ENCODE data around the gene INSR.
A peak's percentile ranks its signal among the peaks of the same experiment; 100 is the strongest.

INSR gene

DNA sequence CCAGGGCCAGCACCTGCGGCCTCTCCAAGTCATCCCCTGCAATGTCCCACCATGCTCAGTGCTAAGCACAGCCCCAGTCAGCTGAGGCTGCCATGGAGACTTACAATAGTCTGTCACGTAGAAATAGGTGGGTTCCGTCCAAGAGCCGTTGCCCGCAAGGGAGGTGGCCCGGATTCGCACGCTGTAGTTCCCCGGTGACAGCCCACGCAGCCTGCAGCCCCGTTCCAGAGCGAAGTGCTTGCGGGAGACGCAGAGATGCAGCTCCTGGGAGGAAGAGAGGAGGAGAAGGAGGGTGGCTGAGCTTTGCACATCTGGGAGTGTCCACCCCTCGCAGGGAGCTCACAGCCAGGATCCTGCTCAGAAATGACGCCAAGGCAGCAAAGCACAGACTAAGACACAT, 162.2 kb downstream of the INSR start:
- DNase-seq: no peak

DNA sequence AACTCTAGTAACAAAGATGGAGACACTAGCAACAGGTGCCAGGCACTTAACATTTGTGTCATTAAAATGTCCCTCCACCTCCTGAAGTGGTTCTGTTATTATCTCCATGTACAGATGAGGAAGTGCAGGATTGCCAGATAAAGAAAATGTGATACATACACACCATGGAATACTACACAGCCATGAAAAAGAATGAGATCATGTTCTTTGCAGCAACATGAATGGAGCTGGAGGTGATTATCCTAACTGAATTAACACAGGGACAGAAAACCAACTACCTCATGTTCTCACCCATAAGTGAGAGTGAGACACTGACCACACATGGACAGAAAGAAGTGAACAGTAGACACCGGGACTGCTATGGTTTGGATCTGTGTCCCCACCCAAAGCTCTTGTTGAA, 164.2 kb downstream of the INSR start:
- DNase-seq: no peak

DNA sequence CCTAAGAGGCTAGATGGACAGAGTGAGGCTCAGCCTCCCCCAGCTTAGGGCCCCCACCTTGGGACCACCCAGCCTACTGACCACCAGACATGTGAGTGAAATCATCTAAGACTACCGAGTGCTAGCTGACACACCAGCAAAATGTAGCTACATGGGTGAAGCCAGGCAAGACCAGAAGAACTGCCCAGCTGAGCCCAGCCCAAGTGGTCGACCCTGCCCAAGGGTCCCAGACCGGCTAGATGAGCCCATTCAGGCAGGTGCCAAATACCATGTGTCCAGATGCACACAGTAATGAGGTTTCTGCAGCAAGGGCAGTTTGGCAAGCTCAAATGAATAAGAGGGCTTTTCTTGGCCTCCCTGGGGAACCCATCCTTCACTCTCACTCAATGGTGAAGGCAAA, 168.1 kb downstream of the INSR start:
- DNase-seq: no peak

DNA sequence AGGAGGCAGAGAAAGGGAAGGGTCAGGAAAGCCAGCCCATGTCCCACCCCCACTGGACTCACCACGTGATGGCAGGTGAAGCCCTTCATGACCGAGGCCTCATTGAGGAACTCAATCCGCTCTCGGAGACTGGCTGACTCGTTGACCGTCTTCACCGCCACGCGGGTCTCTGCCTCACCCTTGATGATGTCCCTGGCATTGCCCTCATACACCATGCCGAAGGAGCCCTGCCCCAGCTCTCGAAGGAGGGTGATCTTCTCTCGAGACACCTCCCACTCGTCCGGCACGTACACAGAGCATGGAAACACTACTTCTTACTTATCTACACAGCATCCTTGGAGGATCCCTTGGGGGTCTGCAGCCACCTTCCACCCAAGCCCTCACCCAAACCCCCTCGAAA, 169.0 kb downstream of the INSR start:
- DNase-seq: no peak

DNA sequence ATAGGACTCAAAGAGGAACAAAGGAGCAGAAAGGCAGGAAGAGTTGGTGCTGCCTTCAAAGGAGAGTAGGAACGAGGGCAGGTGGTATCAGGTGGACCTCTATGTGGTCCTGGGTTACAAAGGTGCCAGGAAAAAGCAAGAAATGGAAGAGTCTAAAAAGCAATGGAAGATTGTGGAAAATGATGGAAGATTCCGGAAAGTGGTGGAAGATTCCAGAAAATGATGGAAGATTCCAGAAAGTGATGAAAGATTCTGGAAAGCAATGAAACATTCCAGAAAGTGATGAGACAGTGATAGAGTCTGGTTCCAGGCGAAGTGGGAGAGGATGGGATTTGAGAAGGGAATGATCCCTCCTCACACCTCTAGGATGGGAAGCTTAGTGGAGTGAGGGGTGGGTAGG, 169.4 kb downstream of the INSR start:
- no peak for DNase-seq

DNA sequence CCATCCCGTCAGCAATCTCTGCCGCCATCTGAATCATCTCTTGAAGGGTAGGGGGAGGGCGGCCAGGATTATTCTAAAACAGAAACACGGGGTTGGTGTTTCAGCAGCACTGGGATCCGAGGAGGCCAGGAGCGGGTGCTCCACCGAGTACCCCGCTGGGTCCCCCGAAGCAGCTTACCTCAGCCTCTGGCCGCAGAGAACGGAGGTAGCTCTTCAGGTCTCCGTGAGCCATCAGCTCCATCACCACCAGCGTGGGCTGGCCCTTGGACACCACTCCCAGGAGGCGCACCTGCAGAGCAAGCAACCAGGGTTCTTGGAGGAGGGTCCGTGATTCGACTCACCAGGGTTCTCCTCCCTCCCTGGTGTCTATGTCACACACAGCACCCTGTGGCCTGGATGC, 171.5 kb downstream of the INSR start:
- DNase-seq: no peak

DNA sequence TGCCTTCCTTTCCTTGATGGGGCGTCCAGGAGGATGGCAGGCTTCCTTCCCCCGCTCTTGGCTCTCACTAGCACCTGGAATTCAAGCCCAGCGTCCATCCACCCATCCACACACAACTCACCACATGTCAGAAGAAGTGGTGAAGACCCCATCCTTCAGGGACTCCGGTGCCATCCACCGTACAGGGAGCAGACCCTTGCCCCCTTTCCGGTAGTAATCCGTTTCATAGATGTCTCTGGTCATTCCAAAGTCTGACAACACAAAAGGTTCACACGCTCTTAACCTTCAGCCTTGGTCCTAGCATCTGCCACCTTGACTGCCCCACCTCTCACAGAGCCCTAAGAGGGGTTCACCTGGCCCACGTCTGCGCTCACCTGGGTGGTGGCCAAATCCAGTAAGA, 173.7 kb downstream of the INSR start:
- DNase-seq: no peak

DNA sequence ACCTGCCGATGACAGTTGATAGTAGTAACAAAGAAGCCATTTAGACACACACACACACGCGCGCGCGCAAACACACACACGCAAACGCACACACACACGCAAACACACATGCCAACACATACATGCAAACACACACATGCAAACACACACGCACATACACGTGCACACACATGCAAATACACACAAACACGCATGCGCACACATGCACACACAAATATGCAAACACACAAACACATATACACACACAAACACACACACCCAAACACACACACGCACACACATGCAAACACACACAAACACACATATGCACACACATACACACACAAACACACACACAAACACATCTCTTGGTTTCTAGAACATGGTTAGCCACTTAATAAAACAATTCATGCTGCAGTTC, 174.6 kb downstream of the INSR start:
- DNase-seq: no peak

DNA sequence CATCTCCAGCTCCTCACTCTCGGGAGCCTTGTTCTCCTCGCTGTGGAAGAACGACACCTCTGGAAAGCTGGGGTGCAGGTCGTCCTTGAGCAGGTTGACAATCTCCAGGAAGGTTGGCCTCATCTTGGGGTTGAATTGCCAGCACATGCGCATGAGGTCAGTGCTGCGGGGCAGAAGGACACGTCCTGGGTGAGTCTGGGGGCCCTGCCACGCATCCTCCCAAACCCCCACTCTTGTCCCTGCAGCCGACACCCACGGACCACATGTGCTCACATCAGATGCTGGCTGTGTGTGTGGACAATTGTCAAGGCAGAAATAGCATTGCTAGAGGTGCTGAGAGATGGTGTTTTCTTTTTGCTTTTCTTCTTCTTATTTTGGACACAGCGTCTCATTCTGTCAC, 177.0 kb downstream of the INSR start:
- no peak for DNase-seq

DNA sequence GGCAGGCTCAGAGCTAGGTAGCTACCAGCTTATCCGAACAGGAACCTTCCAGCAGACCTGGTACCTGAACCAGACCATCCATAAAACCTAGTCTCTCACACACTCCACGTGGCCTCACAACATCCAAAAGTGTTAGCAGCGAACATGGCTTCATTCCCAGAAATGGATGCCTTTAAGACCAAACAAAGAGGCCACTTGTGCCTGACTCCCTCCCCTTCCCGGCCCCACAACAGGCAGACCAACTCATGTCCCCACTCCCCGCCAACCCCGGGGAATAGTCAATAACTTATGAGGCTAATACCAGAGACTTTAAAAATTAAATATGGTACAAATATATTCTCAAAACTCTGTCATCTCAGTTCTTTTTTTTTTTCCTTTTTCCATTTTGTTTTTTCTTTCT, 178.5 kb downstream of the INSR start:
- no peak for DNase-seq

DNA sequence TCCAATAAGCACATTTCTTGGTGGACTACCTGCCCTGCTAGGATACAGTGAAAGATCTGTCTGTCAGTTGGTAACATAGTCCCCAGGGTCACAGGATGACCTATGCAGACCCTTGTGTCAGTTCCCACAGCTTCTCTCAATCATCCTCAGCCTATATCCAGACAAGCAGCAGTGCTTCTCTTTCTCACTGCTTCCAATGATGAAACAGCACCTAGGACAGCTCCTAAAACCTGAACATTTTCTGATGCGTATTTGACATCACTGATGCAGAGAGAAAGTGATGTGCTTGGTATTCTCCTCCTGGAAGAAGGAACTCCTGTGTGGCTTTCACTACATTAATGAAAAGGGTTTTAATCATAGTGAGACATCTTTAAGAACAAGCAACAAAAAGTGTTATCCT, 181.0 kb downstream of the INSR start:
- no peak for DNase-seq

DNA sequence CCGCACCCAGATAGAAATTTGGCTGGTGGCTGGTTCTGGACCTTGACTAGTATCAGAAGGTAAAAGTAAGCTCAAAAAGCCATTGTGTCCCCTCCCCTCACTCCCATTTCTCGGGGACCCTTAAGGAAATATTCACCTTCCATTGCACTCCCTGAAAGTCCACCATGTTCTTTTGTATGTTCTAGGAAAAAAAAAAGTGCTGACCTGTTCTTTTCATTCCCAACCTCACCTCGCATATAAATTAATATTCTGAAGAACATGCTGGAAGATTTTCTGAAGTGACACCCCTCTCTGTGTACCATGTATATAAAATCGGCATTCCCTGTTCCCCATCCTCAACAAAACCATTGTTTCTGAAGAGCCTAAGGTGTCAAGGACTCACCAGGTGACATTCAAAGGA, 181.5 kb downstream of the INSR start:
- no peak for DNase-seq

DNA sequence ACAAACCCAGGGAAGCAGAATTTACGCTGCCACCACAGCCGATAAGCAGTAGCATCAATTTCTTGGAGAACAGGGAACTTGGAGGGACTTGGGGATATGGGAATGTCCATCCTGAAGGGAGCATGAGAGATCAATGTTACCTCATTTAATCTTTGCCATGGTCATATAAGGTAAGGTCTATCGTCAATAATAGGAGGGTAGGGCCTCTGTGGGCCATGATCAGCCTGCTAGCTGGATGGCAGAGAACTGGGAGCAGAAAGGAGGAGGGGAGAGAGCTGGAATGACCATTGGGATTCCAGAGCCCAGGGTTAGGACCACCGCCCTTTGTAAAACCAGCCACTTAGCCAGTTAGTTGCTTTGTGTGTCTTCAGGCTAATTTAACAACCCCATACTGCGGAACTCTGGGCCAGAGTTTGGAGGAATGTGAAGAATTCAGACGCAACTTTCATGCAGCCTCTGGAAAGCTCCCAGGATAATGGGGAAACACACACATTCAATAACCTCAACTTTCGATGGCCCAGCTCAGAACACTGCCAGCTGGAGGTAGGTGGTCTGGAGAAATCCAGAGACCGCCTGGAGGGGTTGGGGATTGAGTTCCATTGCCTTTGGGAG, 184.4 kb downstream of the INSR start:
- DNase-seq: no peak

DNA sequence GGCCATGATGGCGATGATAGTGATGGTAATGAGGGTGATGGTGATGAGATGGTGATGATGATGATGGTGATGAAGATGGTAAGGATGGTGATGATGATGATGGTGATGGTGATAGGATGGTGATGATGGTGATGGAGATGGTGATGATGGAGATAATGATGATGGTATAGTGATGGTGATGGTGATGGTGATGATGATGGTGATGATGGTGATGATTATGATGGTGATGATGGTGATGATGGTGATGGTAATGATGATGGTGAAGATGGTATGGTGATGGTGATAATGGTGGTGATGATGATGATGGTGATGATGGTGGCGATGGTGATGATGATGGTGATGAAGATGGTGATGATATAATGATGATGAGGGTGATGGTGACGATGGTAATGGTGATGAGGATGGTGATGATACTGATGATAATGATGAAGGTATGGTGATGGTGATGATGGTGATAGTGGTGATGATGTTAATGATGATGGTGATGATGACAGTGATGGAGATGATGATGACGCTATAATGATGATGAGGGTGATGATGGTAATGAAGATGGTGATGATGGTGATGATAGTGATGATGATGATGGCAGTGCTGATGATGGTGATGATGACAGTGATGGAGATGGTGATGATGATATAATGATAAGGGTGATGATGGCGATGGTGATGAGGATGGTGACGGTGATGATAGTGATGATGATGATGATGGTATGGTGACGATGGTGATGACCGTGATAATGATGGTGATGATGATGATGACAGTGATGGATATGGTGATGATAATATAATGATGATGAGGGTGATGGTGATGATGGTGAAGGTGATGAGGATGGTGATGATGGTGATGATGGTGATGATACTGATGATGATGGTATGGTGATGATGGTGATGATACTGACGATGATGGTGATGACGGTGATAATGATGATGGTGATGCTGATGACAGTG, 187.2 kb downstream of the INSR start:
- DNase-seq: no peak

DNA sequence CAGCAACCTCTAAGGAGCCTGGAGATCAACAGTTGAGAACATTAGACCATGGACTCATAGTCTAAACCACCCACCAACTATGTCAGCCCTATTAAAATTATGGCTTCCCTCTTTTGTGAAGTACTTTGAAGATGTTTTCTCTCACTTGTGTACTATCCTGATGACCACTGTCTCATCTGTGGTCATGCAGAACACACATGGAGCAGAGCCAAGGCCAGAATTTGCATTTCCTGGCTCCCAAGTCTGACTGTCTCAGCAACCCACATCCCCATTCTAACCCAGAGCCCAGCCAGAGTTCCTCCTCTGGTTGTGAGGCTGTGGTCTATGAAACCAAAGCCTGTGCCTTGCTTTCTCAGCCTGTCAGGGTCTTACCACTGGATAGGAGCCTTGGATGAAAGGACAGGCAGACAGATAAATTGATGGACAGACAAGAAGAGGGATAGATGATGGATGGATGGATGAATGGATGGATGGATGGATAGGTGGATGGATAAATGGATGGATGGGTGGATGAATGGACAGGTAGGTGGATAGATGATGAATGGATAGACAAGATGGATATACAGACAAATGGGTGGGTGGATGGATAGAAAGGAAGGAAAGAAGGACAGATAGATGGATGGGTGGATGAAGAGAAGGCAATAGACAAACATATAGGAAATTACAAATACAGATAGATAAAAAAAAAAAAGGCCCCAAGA, 189.3 kb downstream of the INSR start:
- DNase-seq: no peak

DNA sequence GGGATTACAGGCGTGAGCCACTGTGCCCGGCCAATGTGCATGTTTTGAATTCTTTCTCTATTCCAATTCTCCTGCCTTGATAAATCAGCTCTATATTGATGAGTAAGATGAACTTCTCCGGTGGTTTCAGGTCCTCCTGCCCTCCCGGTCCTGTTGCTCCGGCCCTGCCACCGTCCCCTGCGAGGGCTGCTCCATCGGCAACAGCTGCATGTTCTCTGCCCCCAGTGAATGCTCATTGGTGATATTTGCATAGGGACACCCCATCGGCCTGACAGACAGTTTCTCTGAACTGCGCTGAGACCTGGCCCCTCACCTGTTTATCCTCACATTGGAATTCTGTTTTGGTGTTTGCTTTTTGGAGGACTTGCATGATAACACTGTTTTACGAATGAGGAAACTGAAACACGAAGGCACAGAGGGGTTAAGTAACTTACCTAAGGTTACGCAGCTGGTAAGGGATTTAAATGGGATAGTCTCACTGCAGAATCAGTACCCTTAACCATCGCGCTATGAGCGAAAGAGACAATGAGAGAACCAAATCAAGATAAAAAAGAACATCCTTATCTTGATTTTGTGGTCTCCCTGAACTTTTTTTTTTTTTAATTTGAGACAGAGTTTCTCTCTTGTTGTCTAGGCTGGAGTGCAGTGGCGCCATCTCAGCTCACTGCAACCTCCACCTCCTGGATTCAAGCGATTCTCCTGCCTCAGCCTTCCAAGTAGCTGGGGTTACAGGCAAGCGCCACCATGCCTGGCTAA, 192.5 kb downstream of the INSR start:
- no peak for DNase-seq

DNA sequence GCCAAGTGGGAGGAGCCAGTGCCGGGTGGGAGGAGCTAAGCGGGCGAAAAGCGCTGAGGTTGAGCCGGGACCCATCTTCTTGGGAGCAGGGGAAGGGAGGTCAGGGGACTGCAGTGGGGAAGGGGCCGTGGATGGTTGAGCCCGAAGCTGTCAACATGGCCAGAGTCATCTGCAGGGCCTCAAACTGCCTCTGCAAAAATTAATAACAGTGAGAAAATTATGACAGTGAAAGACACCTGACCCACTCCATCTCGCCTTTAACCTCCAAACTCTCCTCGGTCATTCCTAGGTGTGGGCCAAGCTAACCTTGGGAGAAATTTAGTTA, 194.7 kb downstream of the INSR start:
- DNase-seq: no peak

DNA sequence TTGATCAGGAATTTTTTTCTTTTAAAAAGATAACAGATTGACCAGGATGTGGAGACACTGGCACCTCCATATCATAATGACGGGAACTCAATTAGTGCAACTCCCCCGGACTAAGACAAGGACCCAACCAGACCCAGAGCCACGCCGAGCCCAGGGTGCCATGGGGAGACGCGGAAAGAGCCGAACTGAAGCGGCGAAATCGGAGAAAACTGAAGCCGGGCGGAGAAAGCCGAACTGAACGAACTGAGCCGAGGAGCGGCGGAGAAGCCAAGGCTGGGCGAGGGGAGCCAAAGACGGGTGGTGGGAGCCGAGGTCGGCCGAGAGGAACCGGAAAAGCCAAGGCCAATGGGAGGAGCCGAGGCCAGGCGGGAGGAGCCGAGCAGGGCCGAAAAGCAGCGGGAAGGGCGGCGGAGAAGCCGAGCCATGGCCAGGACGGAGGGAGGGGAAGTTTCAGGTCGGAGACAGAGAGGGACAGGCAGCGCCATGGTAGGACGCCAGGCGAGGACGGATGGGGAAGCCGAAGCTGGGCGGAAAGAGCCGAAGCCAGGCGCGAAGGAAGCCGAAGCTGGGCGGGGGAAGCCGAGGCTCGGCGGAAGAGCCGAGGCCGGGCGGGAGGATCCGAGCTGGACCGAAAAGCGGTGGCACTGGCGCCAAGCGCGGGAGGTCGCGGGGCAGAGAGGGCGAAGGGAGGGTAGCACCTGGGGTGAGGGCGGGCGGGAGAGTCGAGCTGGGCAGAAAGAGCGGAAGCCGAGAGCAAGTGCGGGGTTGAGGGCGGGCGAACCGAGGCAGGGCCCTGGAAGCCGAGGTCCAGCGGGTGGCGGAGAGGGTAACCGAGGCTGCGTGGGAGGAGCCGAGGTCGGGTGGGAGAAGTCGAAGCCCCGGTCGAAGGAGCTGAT, 195.3 kb downstream of the INSR start:
- peak; percentile 87 for DNase-seq

DNA sequence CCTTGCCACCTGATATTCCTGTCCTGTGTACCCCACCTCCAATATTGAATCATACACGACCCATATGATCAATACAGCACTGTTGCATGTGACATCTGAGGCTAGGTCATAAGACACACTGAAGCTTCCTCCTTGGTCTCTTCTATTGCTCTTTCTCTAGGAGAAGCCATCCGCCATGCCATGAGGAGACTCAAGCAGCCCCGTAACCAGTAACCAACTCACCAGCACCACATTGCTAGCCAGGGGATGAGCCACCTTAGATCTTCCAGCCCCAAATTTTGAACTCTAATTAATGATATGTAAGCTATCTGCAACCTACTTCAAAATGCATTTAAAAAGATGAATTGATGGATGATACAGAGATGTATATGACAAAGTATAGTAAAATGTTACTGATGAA, 196.1 kb downstream of the INSR start:
- DNase-seq: no peak

DNA sequence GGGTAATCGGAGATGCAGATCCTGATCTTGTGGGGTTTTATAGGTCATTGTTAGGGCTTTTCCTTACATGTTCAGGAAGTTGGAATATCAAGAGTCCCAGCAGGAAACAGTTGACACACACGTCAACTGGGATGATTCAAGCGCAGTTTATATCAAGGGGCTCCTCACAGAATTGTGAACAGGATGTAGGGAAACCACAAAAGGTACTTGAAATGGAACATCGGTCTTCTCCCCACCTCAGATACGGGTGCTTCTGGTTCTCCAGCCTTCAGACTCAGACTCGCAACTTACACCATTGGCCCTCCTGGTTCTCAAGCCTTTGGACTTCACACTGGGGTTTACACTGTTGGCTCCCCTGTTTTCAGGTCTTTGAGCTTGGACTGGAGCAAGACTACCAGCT, 205.2 kb downstream of the INSR start:
- no peak for DNase-seq

DNA sequence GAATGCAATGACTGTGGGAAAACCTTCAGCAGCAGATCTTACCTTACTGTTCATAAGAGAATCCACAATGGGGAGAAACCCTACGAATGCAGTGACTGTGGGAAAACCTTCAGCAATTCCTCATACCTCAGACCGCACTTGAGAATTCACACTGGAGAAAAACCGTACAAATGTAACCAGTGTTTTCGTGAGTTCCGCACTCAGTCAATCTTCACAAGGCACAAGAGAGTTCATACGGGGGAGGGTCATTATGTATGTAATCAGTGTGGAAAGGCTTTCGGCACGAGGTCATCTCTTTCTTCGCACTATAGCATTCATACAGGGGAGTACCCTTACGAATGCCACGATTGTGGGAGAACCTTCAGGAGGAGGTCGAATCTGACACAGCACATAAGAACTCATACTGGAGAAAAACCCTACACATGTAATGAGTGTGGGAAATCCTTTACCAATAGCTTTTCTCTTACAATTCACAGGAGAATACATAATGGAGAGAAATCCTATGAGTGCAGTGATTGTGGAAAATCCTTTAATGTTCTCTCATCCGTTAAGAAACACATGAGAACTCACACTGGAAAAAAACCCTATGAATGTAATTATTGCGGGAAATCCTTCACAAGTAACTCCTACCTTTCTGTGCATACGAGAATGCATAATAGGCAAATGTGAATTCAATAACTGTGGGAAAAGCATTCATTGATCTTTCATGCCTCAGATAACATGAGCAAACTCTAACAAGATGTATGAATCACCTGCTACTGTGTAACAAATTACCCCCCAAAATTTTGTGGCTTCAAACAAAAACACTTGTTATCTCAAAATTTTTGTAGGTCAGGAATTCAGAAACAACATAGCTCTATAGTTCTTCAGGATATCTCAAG, 210.9 kb downstream of the INSR start:
- DNase-seq: no peak
